H1 (cell line): ENCODE data around the gene FARP2. TPM values are rescaled to one million over a fixed set of nuclear protein-coding genes. Genes with fewer than 3 reads are reported as not detected.

Experiments
- CTCF ChIA-PET: fragments of 300-600 bp; sonication (Branson Sonifier 250); formaldehyde crosslinking; loops from one replicate; lab custom pipeline; 2021; ENCODE audit not compliant: partially characterized antibody; lab: Charles Lee
- POLR2A ChIA-PET: fragments of 300-600 bp; sonication (Branson Sonifier 250); formaldehyde crosslinking; loops from one replicate; lab custom pipeline; 2021; ENCODE audit warnings: inconsistent platforms; ENCODE audit not compliant: partially characterized antibody; lab: Charles Lee
- DNase-seq, 2 experiments: peaks; one replicate each; pipeline versions ENCODE4 v3.0.0 to v3.0.0-alpha.2; 2010 to 2022; ENCODE audit warnings: low spot score in 2 of 2, low read depth in 1 of 2, mixed read lengths in 1 of 2
- FAIRE-seq: peaks from 2 replicates; lab custom pipeline; 2011; peaks lifted over from hg19 to GRCh38; lab: Jason Lieb, UNC
- H2AFZ ChIP-seq: 2 replicates; pipeline ENCODE4 v1.8.1; 2012; ENCODE audit warnings: low read length, inconsistent platforms
- H2AK5ac ChIP-seq: 2 replicates; pipeline ENCODE4 v1.6.1; 2013; ENCODE audit warnings: low read depth, low read length
- H2BK120ac ChIP-seq: replicated peaks from 2 replicates; pipeline ENCODE3; 2013; ENCODE audit warnings: low read depth, low read length, inconsistent platforms
- H2BK12ac ChIP-seq: 2 replicates; pipeline ENCODE4 v1.6.1; 2013; ENCODE audit warnings: low read depth, low read length
- H2BK15ac ChIP-seq: 2 replicates; pipeline ENCODE4 v1.6.1; 2013; ENCODE audit warnings: low read length
- H2BK20ac ChIP-seq: 2 replicates; pipeline ENCODE4 v1.6.1; 2013; ENCODE audit warnings: low read length
- H2BK5ac ChIP-seq: 2 replicates; pipeline ENCODE4 v1.6.1; 2013; ENCODE audit warnings: low read depth, low read length
- H3K14ac ChIP-seq: 2 replicates; pipeline ENCODE4 v1.6.1; 2013; ENCODE audit warnings: inconsistent platforms; ENCODE audit not compliant: insufficient read length
- H3K18ac ChIP-seq: 2 replicates; pipeline ENCODE4 v1.6.1; 2013; ENCODE audit warnings: low read length; ENCODE audit errors: extremely low read depth
- H3K23ac ChIP-seq: 2 replicates; pipeline ENCODE4 v1.6.1; 2013; ENCODE audit warnings: inconsistent platforms; ENCODE audit not compliant: insufficient read length
- H3K23me2 ChIP-seq: 2 replicates; pipeline ENCODE4 v1.6.1; 2013; ENCODE audit warnings: low read depth, low read length
- H3K27ac ChIP-seq: 2 replicates; pipeline ENCODE4 v1.6.1; 2011; ENCODE audit warnings: low read depth, low read length, inconsistent platforms
- H3K27me3 ChIP-seq, 4 experiments: replicated peaks in 1 of 4; 1 replicate in 1 of 4; 2 replicates in 3 of 4; pipeline versions ENCODE4 v1.6.1 to v1.8.1; 2011 to 2013; ENCODE audit warnings: low read length in 3 of 4, mild to moderate bottlenecking in 3 of 4, inconsistent platforms in 2 of 4, mixed read lengths in 2 of 4, moderate library complexity in 1 of 4; ENCODE audit not compliant: control insufficient read depth in 3 of 4, insufficient read depth in 3 of 4; ENCODE audit errors: extremely low read depth in 1 of 4
- H3K36me3 ChIP-seq, 4 experiments: 2 replicates each; pipeline versions ENCODE4 v1.6.1 to v1.8.1; 2011 to 2013; ENCODE audit warnings: mild to moderate bottlenecking in 4 of 4, low read length in 3 of 4, moderate library complexity in 2 of 4, control low read depth in 1 of 4, inconsistent platforms in 1 of 4; ENCODE audit not compliant: insufficient read depth in 4 of 4, control insufficient read depth in 2 of 4
- H3K4ac ChIP-seq: replicated peaks from 2 replicates; pipeline ENCODE3; 2013; ENCODE audit warnings: low read length, low read depth, mixed read lengths, inconsistent platforms; ENCODE audit not compliant: insufficient read length
- H3K4me1 ChIP-seq, 4 experiments: replicated peaks in 1 of 4; 1 replicate in 1 of 4; 2 replicates in 3 of 4; pipeline versions ENCODE4 v1.6.1 to v1.8.1; 2011 to 2013; ENCODE audit warnings: low read length in 3 of 4, inconsistent platforms in 2 of 4, mixed read lengths in 1 of 4; ENCODE audit not compliant: insufficient read depth in 4 of 4, control insufficient read depth in 3 of 4
- H3K4me2 ChIP-seq, 2 experiments: 2 replicates each; pipeline versions ENCODE4 v1.6.1 to v1.8.1; 2011 to 2013; ENCODE audit warnings: low read depth in 2 of 2, low read length in 2 of 2, control low read depth in 1 of 2, inconsistent platforms in 1 of 2, mild to moderate bottlenecking in 1 of 2; ENCODE audit not compliant: insufficient read depth in 1 of 2
- H3K4me3 ChIP-seq, 4 experiments: fragments of 200-600, 300-600 bp in 1 of 4; sonication (generic), shearing (Covaris generic), sonication (Bioruptor Twin) in 1 of 4; 2 replicates each; pipeline versions ENCODE4 v1.5.1 to v1.8.1; 2011 to 2016; ENCODE audit warnings: low read length in 4 of 4, low read depth in 3 of 4, control low read depth in 2 of 4, inconsistent platforms in 2 of 4, mild to moderate bottlenecking in 2 of 4, mixed read lengths in 1 of 4, moderate library complexity in 1 of 4; ENCODE audit not compliant: insufficient read depth in 2 of 4; ENCODE audit errors: extremely low read depth in 1 of 4
- H3K56ac ChIP-seq: replicated peaks from 2 replicates; pipeline ENCODE3; 2013; ENCODE audit warnings: low read depth, mild to moderate bottlenecking, mixed read lengths, low read length, inconsistent platforms; ENCODE audit not compliant: insufficient read length
- H3K79me1 ChIP-seq: 2 replicates; pipeline ENCODE4 v1.6.1; 2013; ENCODE audit warnings: low read depth, low read length, control low read depth
- H3K79me2 ChIP-seq, 2 experiments: 2 replicates each; pipeline versions ENCODE4 v1.6.1 to v1.8.1; 2012 to 2013; ENCODE audit warnings: low read length in 2 of 2, mild to moderate bottlenecking in 2 of 2, inconsistent platforms in 1 of 2; ENCODE audit not compliant: insufficient read depth in 2 of 2, control insufficient read depth in 1 of 2
- H3K9ac ChIP-seq, 4 experiments: replicated peaks in 1 of 4; 1 replicate in 1 of 4; 2 replicates in 3 of 4; pipeline versions ENCODE4 v1.6.1 to v1.8.1; 2011 to 2013; ENCODE audit warnings: low read depth in 3 of 4, low read length in 3 of 4, control low read depth in 2 of 4, mild to moderate bottlenecking in 2 of 4, moderate library complexity in 2 of 4, inconsistent platforms in 1 of 4; ENCODE audit errors: extremely low read depth in 1 of 4
- H3K9me3 ChIP-seq, 2 experiments: 2 replicates each; pipeline versions ENCODE4 v1.6.1 to v1.8.1; 2012 to 2013; ENCODE audit warnings: mild to moderate bottlenecking in 2 of 2, moderate library complexity in 2 of 2, control low read depth in 1 of 2, inconsistent platforms in 1 of 2, low read depth in 1 of 2, low read length in 1 of 2, mixed read lengths in 1 of 2; ENCODE audit not compliant: insufficient read depth in 2 of 2
- H4K20me1 ChIP-seq, 2 experiments: replicated peaks in 1 of 2; 2 replicates each; pipeline versions ENCODE3 to v1.8.1; 2011 to 2013; ENCODE audit warnings: inconsistent platforms in 2 of 2, low read length in 2 of 2, mild to moderate bottlenecking in 1 of 2; ENCODE audit not compliant: insufficient read depth in 2 of 2, control insufficient read depth in 1 of 2
- H4K5ac ChIP-seq: 2 replicates; pipeline ENCODE4 v1.6.1; 2013; ENCODE audit warnings: low read length, low read depth, mixed read lengths, inconsistent platforms; ENCODE audit not compliant: insufficient read length
- H4K8ac ChIP-seq: 2 replicates; pipeline ENCODE4 v1.8.0; 2013; ENCODE audit warnings: mild to moderate bottlenecking, moderate library complexity, low read length, inconsistent platforms; ENCODE audit not compliant: insufficient read depth; ENCODE audit errors: extremely low read depth
- H4K91ac ChIP-seq: replicated peaks from 2 replicates; pipeline ENCODE3; 2013; ENCODE audit warnings: low read length, mixed read lengths, inconsistent platforms; ENCODE audit not compliant: insufficient read length
- CHD1 ChIP-seq: IDR thresholded peaks from 2 replicates; pipeline ENCODE4 v1.6.1; 2012; ENCODE audit warnings: low read depth, low read length, improper control_type of control experiment
- EZH2 ChIP-seq: fragments of 200-600 bp; sonication (generic); IDR thresholded peaks from 2 replicates; pipeline ENCODE4 v1.7.1; 2012; ENCODE audit warnings: low read depth, mild to moderate bottlenecking, moderate library complexity, low read length, inconsistent platforms; ENCODE audit not compliant: severe bottlenecking
- HDAC2 ChIP-seq, 2 experiments: fragments of 300-600 bp in 1 of 2; sonication (generic) in 1 of 2; IDR thresholded peaks; 2 replicates each; pipeline ENCODE4 v1.6.1; 2011 to 2012; ENCODE audit warnings: low read depth in 2 of 2, low read length in 2 of 2, mild to moderate bottlenecking in 2 of 2, moderate library complexity in 2 of 2, borderline replicate concordance in 1 of 2, inconsistent platforms in 1 of 2
- HDAC6 ChIP-seq: IDR thresholded peaks from one replicate; pipeline ENCODE4 v1.7.1; 2012; ENCODE audit warnings: low read depth, mild to moderate bottlenecking, inconsistent platforms, low read length, moderate library complexity
- NANOG ChIP-seq: IDR thresholded peaks from 2 replicates; pipeline ENCODE4 v1.6.1; 2011; ENCODE audit warnings: low read length, low read depth, mild to moderate bottlenecking, inconsistent platforms; ENCODE audit not compliant: insufficient read depth, poor library complexity, severe bottlenecking
- NRF1 ChIP-seq: IDR thresholded peaks from 2 replicates; pipeline ENCODE4 v1.6.1; 2011; ENCODE audit warnings: mild to moderate bottlenecking, low read depth, low read length, improper control_type of control experiment
- RBBP5 ChIP-seq: IDR thresholded peaks from 2 replicates; pipeline ENCODE4 v1.7.1; 2012; ENCODE audit warnings: low read depth, mild to moderate bottlenecking, inconsistent platforms, low read length, moderate library complexity, borderline replicate concordance
- SIN3A ChIP-seq, 2 experiments: IDR thresholded peaks in 1 of 2; conservative IDR thresholded peaks in 1 of 2; 2 replicates each; pipeline ENCODE4 v1.6.1; 2011 to 2012; ENCODE audit warnings: low read length in 2 of 2, improper control_type of control experiment in 1 of 2, low read depth in 1 of 2, mild to moderate bottlenecking in 1 of 2
- TAF1 ChIP-seq: IDR thresholded peaks from 2 replicates; pipeline ENCODE4 v1.6.1; 2011; ENCODE audit warnings: mild to moderate bottlenecking, low read depth, low read length
- TBP ChIP-seq: IDR thresholded peaks from 2 replicates; pipeline ENCODE4 v1.6.1; 2011; ENCODE audit warnings: low read depth, low read length, improper control_type of control experiment
- TCF12 ChIP-seq: IDR thresholded peaks from 2 replicates; pipeline ENCODE4 v1.6.1; 2011; ENCODE audit warnings: low read depth, mild to moderate bottlenecking, low read length
- USF2 ChIP-seq: IDR thresholded peaks from 2 replicates; pipeline ENCODE4 v1.6.1; 2011; ENCODE audit warnings: low read length, improper control_type of control experiment
- WGBS, 2 experiments: shearing (Covaris generic) in 1 of 2; methylation state at CpG; one replicate each; pipeline versions ENCODE4 v1.1.6 to v1.1.7; 2013 to 2015; ENCODE audit warnings: low lambda C conversion rate in 2 of 2, mixed read lengths in 2 of 2, inconsistent platforms in 1 of 2, low coverage in 1 of 2, missing lambda C conversion rate in 1 of 2; ENCODE audit not compliant: insufficient replicate concordance in 2 of 2, insufficient coverage in 1 of 2, insufficient read length in 1 of 2; ENCODE audit errors: extremely low coverage in 1 of 2, missing lambda C conversion rate in 1 of 2; 5-methylcytosine and 5-hydroxymethylcytosine counted together
- polyA plus RNA-seq, 7 experiments: library from polyadenylated mRNA; depleted of rRNA in 3 of 7; stranded (reverse) in 5 of 7; unstranded in 2 of 7; fragments of >200 nt in 5 of 7; fragments of 200-250 nt in 2 of 7; gene quantifications; 1 replicate in 5 of 7; 2 replicates in 1 of 7; 4 replicates in 1 of 7; pipeline versions ENCODE4 v1.2.1 to v1.2.3, GENCODE V29; 2011 to 2013; ENCODE audit warnings: missing spikeins in 2 of 7, mixed read lengths in 2 of 7
- total RNA-seq: library from RNA; stranded (reverse); fragmentation: NEBNext Ultra II Directional; extraction: Animal tissue kit (Norgen Biotek cat#: 25700); gene quantifications from 2 replicates; pipeline ENCODE4 v1.2.1, GENCODE V29; 2021

The FARP2 gene
- total and polyA plus RNA-seq, 2 of the 8 experiments (the other 6 are each of a cell fraction or from before 2014, with no cell fraction given), result 12.4 to 33.4 TPM

- 86% methylated on average over 1 of the region's 1 CpG; no CpG with 5 or more reads in 1 of the 2 experiments for WGBS, 2 experiments
- FAIRE-seq (no peak), DNase-seq (no peak)
- Histone ChIP-seq H2BK15ac (no peak overlapping the region), H3K23me2 (peaks cover 2% of the 10 kb centered on the region; the same call in 1 of the 2 replicates), H3K79me2 (peaks cover 49 to 99% of the 10 kb centered on the region in 2 experiments), H4K20me1 (peaks cover 14 to 27% of the 10 kb centered on the region in 2 experiments), H3K9ac (no peak overlapping the region; a peak in 1 of 7 replicates), H2AK5ac (no peak overlapping the region), H4K5ac (no peak overlapping the region), H2BK120ac (no peak overlapping the region), H2BK20ac (no peak overlapping the region), H3K27ac (no peak overlapping the region), H3K79me1 (peaks cover 6% of the 10 kb centered on the region), H2AFZ (no peak overlapping the region), H3K18ac (no peak overlapping the region; the same call in 1 of the 2 replicates), H3K14ac (no peak overlapping the region), H2BK12ac (no peak overlapping the region), H3K27me3 (no peaks in the 10 kb centered on the region), H4K8ac (no peak overlapping the region), H3K4me1 (peaks cover 0 to 7% (median under 1%) of the 10 kb centered on the region in 4 experiments; a peak in 3 of 7 replicates), H3K4me3 (no peak overlapping the region), H2BK5ac (no peak overlapping the region), H4K91ac (no peak overlapping the region), H3K23ac (no peak overlapping the region), H3K56ac (no peak overlapping the region), H3K9me3 (no peaks in the 10 kb centered on the region), H3K4me2 (no peak overlapping the region), H3K36me3 (peaks cover 0 to 32% (median 2%) of the 10 kb centered on the region in 4 experiments; a peak in 4 of 8 replicates), H3K4ac (no peak overlapping the region)
- POLR2A ChIA-PET, result interaction anchor here (0.9 to 2.1 kb wide), 2 partner anchors 42 kb away, joined by 3 to 6 read pairs; no protein-coding TSS in a partner anchor
- CTCF ChIA-PET, result interaction anchor here (0.5 kb wide), 1 partner anchor 64 kb away, joined by 3 read pairs; no protein-coding TSS in a partner anchor
- TF ChIP-seq TAF1 (no peak), RBBP5 (no peak), HDAC2 (IDR thresholded peaks at IDR 0.05; ENCODE audit: borderline replicate concordance in 1 of 2, low read depth in 2 of 2, low read length in 2 of 2) (no peak), USF2 (no peak), HDAC6 (no peak), NANOG (no peak), CHD1 (no peak), TBP (no peak), SIN3A (conservative IDR thresholded peaks at IDR 0.05 in 1 of 2, IDR thresholded peaks at IDR 0.05 in 1 of 2; ENCODE audit: low read depth in 1 of 2, low read length in 2 of 2) (no peak), NRF1 (no peak), EZH2 (no peak), TCF12 (no peak)
Measured at GRCh38 chr2:241321886-241322285, 34.2 kb upstream of the FARP2 start.
